Thyroid gland (tissue), 4 donors: ENCODE measurements around the gene RNF212B.
"Not testable (repeated sequence)": the region's sequence is repeated elsewhere in the genome, so short reads cannot be mapped to it uniquely, and the experiment has no call there.

Source experiments
- POLR2A ChIP-seq, 2 donors: fragments of 450-650 bp; IDR thresholded peaks; one replicate each; pipeline ENCODE4 v1.6.1; 2017; ENCODE audit warnings: antibody characterized with exemption in 2 of 2, mild to moderate bottlenecking in 2 of 2, moderate library complexity in 1 of 2
- TF ChIP-seq, protein P1 (sequence below), 6 experiments: fragments of 200-600 bp in 3 of 6; fragments of 450-650 bp in 3 of 6; sonication (generic) in 3 of 6; IDR thresholded peaks; one replicate each; pipeline ENCODE4 v1.5.1; 2016 to 2019; ENCODE audit warnings: antibody characterized with exemption in 6 of 6, mild to moderate bottlenecking in 2 of 6, inconsistent platforms in 1 of 6, moderate library complexity in 1 of 6

DNA sequence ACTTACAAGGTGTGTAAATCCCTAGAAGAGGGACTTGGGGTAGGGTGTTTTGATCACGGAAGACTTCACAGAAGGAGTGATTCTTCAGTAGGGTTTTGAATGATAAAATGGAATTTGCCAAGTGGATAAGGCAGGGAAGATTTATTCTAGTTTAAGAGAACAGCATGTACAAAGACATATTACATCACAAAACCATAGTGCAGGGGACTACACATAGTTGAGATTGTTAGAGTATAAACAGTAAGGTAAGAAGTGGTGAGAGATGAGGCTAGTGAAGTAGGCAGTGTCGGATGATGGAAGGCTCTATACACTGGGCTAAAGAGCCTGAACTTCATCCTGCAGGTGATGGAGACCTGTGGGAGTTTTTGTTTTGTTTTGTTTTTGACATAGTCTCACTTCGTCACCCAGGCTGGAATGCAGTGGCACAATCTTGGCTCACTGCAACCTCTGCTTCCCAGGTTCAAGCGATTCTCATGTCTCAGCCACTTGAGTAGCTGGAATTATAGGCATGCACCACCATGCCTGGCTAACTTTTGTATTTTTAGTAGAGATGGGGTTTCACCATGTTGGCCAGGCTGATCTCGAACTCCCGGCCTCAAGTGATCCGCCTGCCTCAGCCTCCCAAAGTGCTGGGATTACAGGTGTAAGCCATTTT lies 3.5 kb downstream of the RNF212B start:
- peak in 1 of 2 donors; percentile 55 for TF ChIP-seq POLR2A (IDR thresholded peaks at IDR 0.05)
- TF ChIP-seq, protein P1, sequence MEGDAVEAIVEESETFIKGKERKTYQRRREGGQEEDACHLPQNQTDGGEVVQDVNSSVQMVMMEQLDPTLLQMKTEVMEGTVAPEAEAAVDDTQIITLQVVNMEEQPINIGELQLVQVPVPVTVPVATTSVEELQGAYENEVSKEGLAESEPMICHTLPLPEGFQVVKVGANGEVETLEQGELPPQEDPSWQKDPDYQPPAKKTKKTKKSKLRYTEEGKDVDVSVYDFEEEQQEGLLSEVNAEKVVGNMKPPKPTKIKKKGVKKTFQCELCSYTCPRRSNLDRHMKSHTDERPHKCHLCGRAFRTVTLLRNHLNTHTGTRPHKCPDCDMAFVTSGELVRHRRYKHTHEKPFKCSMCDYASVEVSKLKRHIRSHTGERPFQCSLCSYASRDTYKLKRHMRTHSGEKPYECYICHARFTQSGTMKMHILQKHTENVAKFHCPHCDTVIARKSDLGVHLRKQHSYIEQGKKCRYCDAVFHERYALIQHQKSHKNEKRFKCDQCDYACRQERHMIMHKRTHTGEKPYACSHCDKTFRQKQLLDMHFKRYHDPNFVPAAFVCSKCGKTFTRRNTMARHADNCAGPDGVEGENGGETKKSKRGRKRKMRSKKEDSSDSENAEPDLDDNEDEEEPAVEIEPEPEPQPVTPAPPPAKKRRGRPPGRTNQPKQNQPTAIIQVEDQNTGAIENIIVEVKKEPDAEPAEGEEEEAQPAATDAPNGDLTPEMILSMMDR (IDR thresholded peaks at IDR 0.05): not testable (repeated sequence)
